HL-60/S4 (cell line): Measurements from ENCODE around the gene PCMT1.
"Not testable (repeated sequence)": the region's sequence is repeated elsewhere in the genome, so short reads cannot be mapped to it uniquely, and the experiment has no call there.

Source experiments
- in situ Hi-C: fragments of 300-500 bp; cut with MboI; formaldehyde crosslinking; loops from 2 replicates; pipeline ENCODE4 v1.14.3; 2022; ENCODE audit warnings: low sequenced_read_pairs

The PCMT1 gene

DNA sequence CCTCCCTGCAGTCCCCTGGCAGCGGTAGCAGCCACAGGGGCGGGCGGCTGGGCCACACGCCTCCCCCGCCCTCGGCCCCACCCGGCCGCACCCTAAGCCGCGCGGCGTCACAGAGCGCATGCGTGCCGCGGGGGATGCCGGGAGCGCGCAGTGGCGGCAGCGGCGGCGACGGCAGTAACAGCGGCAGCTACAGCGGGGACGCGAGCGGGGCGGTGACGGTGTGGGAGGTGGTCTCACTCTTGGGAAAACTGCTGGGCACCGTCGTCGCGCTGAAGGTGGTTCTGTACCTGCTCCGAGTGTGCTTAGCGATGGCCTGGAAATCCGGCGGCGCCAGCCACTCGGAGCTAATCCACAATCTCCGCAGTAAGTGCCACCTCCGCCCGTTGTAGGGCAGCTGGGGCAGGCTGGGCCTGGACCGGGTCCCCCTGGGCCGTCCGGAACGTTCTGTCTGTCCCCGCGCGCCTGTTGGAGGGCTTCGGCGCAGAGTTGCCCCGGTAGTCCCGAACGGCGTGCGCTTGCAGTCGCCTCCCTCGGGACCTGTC is at the start of gene PCMT1:
Gene PCMT1, plus strand, starts transcription at position 148 of the 542 bp plus-strand sequence. Its CDS starts 161 bp downstream, at position 309.
- in situ Hi-C loops = no loop called here

DNA sequence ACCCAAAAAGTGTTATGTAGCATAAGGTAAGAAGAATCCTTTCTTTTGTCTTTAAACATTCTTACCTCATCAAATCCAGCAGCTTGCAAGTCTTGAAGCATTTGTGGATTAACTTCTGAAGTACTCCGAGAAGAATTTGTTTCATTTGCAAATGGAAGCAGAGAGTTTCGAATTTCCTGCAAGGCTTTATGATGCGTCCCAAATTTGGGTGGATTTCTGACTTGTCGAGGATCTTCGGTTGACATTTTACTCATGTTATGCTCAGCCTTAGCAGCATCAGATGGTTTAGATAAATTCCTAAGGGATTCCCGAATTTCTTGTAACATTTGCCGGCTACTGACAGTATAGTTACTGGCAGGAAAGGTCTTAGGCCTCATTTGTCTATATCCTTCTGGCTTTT is 47.8 kb upstream of the PCMT1 start:
- in situ Hi-C loops = no loop called here

DNA sequence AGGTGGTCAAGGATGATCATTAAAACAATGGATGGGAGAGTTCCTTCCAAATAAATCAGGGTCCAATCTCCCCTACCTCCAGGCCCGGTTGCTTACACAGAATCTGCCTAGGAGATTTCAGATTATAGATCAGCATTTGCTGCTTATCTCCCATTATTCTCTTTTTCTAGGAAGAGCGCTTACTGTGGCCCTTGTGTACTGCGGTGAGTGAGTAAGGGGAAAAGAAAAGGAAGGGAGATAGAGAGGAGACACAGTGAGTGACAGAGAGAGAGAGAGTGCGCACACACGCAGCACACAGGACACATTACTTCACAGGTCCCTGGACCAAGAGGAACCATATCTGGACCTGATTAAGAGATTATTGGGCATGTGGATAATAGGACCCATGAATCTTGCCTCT is 37.8 kb upstream of the PCMT1 start:
- in situ Hi-C loops = no loop called here

GRCh38 chr6:149714442-149714841 is 35.1 kb upstream of the PCMT1 start:
- in situ Hi-C loops = no loop called here

DNA sequence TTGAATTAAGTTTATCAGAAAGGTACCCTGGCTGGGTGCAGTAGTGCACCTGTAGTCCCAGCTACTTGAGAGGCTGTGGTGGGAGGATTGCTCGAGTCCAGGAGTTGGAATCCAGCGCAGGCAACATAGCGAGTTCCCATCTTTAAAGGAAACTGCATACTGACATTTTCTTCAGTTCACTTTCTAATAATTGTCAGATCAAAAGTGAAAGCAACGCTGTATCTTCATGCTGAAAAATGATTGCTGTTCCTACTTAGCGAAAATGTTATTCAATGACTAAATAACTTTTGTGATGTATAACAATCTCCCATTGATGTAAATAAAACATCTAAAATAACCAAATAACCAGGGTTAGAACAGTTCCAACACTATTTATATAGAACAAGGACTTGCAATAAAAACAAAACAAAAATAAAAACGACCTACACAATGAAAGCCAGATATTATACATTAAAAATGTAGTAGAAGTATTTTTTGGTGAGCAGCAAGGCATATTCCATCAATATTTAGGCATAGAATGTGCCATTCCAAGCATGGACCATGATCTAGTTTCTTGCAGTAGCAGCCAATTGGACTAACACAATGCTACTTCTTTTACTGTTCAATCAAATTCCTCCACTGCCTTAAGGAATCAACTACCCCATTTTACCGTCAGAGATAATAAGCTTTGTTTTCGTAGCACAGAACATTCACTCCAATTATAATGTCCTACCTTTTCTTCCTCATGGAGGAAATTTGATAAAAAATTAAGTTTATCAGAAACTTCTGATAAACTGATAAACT is 33.2 kb upstream of the PCMT1 start:
- in situ Hi-C loops = no loop called here

- in situ Hi-C loops = no loop called here
These were observed 32.3 kb upstream of the PCMT1 start for GRCh38 chr6:149717255-149717587.

DNA sequence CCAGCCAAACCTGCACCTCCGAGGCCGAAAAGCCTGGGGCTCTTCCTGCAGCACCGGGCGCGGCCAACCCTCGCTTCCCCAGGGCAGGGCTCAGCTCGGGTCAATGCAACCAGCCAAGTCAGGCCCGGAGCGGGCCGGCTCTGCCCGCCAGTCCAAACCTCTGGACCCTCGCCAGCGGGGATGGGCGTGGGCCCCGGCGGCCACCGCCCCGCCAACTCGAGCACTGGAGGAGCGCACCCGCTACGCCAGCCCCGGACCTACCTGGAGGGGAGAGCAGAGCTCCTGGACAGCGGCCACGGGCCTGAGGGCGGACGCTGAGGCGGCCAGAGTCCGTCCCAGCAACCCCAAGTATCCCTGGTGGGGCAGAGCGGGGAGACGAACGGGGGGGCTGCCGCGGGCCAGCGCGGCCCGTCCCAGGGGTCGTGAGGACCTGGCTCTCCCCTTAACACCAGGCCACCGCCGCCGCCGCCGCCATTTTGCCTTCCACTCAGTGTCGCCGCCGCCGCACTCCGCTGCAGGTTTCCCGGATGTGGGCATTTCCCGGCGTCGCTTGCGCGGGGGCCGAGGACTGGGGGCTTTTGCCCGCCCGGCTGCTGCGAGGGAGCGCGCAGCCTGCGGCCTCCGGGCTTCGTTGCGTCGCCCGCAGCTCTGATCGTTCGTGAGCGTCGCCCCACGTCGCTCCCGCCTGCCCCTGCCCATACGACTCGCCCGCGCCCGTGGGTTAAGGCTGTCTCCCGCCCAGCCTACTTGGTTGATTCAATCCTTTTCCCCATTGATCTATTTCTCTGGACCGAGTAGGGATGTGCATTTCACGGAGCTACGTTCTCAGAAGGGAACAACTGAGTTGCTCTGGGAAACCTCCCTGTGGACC is 31.7 kb upstream of the PCMT1 start, which contains the start of gene LATS1:
Gene LATS1, minus strand, starts transcription at position 514 of the 871 bp plus-strand sequence. CDS start 15,975 bp downstream, outside the sequence.
- in situ Hi-C loops = no loop called here

GRCh38 chr6:149719531-149719930 is 30.0 kb upstream of the PCMT1 start:
- in situ Hi-C loops = no loop called here

GRCh38 chr6:149723262-149723661 is 26.3 kb upstream of the PCMT1 start:
- in situ Hi-C loops = no loop called here

DNA sequence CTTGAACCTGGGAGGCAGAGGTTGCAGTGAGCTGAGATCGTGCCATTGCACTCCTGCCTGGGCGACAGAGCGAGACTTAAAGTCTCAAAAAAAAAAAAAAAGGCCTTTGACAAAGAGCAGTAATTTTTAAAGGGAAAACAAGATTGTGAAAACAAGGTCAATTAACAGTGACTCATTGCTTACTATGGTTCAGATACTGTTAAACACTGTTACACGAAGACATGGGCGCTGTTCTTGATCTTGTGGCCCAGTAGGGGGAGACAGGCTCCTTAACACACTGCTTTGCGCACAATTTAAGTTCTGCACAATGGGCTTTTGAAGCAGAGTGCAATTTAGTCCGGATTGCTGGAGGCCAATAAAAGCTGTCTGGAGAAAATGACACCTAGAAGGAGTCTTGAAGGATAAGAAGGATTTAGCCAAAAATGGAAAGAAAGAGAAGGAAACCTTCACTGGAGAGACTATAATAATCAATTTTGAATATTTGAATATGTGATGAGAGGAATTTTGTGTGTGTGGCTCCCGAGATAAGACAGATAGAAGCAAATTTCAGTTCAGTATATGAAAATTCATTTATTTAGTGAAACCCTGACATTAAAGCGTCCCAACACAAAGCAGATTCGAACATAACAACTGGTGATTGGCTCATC is 25.6 kb upstream of the PCMT1 start:
- in situ Hi-C loops = no loop called here

DNA sequence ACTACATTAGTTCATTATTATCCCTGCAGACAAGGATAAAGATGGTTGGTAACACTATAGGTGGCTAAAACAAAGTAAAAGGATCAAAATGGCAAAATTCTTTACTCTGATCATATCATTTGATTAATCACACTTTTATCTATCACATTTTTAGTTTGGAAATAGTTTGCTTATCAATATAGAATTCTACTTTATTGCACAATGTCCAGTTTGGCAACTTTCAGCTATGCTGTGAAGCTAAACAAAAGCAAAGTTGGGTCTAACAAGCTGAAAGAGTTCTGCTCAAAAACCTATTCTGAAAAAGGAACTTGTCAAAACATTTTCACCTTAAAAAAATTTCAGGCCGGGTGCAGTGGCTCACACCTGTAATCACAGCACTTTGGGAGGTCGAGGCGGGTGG is 23.8 kb upstream of the PCMT1 start:
- in situ Hi-C loops = no loop called here

DNA sequence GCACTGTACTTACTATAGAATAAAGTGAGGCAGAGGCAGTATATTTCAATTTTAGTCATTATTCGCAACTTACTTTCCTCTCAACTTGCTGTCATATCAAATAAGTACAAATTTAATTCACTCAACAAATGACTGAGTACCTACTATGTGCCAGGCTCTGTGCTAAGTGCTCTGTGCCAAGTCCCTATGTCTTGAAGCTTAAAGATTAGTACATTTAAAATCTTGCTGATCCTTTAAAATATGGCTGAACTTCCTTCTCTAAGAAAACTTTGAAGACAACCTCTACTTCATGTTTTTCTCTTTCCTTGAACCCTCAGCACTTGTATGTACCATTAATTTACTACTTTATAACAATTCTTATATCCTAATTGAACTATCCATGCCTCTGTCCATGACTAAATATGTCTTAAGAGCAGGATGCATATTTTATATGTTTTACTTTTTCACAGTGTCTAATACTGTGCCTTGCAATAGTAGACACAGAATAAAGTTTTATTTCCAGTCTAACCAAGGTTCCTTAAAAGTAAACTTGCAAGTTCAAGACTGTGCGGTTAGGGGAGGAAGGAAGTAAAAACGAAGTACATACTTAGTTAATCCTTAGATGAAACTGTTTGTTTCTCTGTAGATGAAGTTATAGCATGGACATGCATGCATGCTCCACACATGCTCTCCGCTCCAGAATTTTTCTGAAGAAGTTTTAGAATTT is 21.6 kb upstream of the PCMT1 start:
- in situ Hi-C loops = no loop called here

DNA sequence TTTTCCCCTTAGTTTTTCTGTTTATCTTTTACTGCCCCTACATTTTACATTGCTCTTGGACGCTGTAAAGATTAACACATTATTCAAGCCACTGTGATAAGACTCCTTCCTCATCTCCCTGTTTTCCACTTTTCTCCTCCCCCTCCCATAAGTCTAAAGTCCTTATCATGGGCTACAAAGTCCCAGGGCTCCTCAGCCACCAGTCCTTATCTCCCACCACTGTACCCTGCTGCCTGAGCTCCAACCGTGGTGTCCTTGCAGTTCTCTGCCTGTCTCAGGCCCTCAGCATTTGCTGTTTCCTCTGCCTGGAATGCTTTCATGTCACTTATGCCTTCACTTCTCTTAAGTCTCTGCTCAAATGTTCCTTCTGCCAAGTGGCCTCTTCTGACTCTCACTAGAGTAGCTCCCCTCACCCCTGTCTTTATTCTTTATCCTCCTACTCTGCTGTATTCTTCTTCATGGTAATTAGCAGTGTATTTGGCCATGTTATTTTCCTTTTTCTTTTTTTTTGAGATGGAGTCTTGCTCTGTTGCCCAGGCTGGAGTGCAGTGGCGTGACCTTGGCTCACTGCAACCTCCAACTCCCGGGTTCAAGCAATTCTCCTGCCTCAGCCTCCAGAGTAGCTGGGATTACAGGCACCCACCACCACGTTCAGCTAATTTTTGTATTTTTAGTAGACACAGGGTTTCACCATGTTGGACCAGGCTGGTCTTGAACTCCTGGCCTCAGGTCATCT is 20.9 kb upstream of the PCMT1 start:
- in situ Hi-C loops = no loop called here

DNA sequence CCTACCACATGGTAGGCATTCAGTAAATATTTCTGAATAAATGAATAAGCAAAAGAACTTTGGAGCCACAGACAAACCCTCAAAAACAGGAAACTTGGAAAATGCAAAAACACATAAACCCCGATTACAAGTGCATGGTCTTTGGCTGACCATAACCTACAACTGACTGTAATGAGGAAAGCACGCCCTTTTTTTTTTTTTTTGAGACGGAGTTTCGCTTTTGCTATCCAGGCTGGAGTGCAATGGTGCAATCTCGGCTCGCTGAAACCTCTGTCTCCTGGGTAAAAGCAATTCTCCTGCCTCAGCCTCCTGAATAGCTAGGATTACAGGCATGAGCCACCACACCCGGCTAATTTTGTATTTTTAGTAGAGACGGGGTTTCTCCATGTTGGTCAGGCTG is 19.7 kb upstream of the PCMT1 start:
- in situ Hi-C loops = no loop called here

GRCh38 chr6:149733089-149733720 is 16.3 kb upstream of the PCMT1 start:
- in situ Hi-C loops = no loop called here

DNA sequence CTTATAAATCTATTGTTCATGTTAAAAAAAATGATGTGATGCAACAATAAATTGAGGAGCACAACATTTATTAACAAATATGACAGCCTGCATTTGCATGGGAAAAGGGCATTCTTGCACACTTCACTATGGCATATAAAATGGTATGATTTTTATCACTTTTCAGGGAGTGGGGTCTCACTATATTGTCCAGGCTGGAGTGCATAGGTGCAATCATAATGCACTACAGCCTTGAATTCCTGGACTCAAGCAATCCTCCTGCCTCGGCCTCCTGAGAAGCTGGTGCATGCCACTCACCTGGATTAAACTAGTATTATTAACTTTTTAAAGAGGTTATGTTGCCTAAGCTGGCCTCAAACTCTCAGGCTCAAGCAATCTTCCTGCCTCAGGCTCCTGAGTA is 14.6 kb upstream of the PCMT1 start:
- in situ Hi-C loops = no loop called here

- in situ Hi-C loops = not testable (repeated sequence)
These were observed 4.3 kb upstream of the PCMT1 start for GRCh38 chr6:149745252-149745651.

DNA sequence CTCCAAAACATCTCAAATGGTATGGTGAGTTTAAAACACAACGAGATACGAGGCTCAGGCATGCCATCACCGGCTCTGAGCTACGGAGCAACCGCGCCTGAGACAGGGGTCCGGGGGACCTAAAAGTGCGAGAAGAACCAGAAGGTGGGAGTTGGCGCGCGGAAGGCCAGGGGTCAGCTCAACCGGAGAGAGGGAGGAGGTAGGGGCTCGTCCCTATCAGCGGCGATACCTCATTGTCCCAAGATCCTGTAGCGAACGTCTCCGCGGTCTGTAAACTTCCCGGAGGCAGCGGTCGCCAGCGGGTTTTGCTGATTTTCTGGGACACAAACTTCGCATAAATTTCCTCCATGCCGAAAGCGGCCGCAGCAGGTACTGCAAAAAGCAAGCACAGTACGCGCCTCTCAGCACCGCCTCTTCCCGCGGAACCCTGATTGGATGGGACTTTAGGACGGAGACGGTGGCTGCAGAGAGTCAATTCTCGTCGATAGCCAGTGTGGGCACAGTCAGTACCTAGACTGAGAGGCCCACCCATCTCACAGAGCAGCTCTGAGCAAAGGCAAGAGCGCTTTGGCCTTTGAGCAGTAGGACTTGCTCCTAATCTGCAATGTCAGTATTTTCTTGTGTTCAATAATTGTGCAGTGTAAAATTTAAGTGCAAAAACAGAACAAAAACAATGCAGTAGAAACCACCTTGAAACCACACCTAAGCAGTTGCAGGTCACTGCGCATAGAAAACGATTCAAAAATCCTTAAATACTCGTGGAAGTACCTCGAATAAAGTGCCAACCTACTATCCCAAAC is 3.2 kb upstream of the PCMT1 start, which contains the start of gene NUP43:
Gene NUP43, minus strand, starts transcription at position 383 of the 800 bp plus-strand sequence. Its CDS starts 34 bp downstream, at position 349.
- in situ Hi-C loops = no loop called here
